GM12873 (cell line): ENCODE measurements around the gene RNH1.

Source experiments
- CTCF ChIP-seq: IDR thresholded peaks from 2 replicates; pipeline ENCODE4 v1.5.1; 2012; ENCODE audit warnings: low read depth, mild to moderate bottlenecking, moderate library complexity, low read length, control low read depth; ENCODE audit not compliant: insufficient read depth; ENCODE audit errors: missing control alignments

The RNH1 gene

GRCh38 chr11:452916-453527, 54.0 kb downstream of the RNH1 start:
- no peak for TF ChIP-seq CTCF

GRCh38 chr11:452203-452744, 54.8 kb downstream of the RNH1 start:
- TF ChIP-seq CTCF: no peak

GRCh38 chr11:451738-452137, 55.3 kb downstream of the RNH1 start:
- TF ChIP-seq CTCF: no peak

- TF ChIP-seq CTCF: peak; percentile 33
Measured at GRCh38 chr11:450809-451451, 56.1 kb downstream of the RNH1 start.

GRCh38 chr11:449889-450808, 56.9 kb downstream of the RNH1 start, which contains the start of gene PTDSS2:
Gene PTDSS2 (plus strand): TSS chr11:450279. CDS start chr11:450456, 177 bp downstream.
- TF ChIP-seq CTCF: no peak

- peak; percentile 83 for TF ChIP-seq CTCF
Measured at GRCh38 chr11:447923-448731, 58.9 kb downstream of the RNH1 start.

DNA sequence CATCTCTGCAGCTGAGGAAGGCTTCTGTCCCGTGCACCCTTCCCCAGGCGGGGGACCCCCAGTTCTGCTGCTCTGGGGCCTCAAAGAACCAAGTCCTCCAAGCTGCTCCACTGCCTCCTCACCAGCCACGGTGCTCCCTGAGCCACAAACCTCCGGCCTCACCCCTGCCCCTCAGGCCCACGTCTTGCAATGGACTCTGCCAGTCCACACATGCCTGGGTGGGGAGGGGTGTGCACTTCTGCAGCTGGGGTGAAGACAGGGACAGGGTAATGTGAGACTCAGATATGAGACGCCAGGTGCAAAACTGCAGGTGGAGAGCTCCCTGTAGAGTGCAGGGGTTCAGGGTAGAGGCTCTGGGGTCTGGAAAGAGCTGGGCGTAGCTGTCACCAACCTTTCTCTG, 60.2 kb downstream of the RNH1 start:
- no peak for TF ChIP-seq CTCF
